Adrenal gland (tissue), 12 donors: Measurements from ENCODE around the gene CYFIP1. TPM values are rescaled to one million over a fixed set of nuclear protein-coding genes. Genes with fewer than 3 reads are reported as not detected.

Experiments
- DNase-seq, 7 donors: peaks; one replicate each; pipeline ENCODE4 v3.0.0-alpha.2; 2019 to 2020
- H3K27ac ChIP-seq, 5 donors: fragments of 200-600 bp; sonication (generic) in 4 of 5; 1 replicate in 3 of 5; 2 replicates in 2 of 5; pipeline versions ENCODE4 v1.5.1 to v1.8.0; 2016 to 2020; ENCODE audit warnings: mild to moderate bottlenecking in 1 of 5
- H3K27me3 ChIP-seq: fragments of 200-600 bp; 2 replicates; pipeline ENCODE4 v1.8.0; 2021
- H3K36me3 ChIP-seq, 2 donors: fragments of 200-600 bp; replicated peaks in 1 of 2; 1 replicate in 1 of 2; 2 replicates in 1 of 2; pipeline versions ENCODE4 v1.5.1 to v1.8.0; 2018 to 2022
- H3K4me1 ChIP-seq, 2 donors: fragments of 200-600 bp; replicated peaks in 1 of 2; 1 replicate in 1 of 2; 2 replicates in 1 of 2; pipeline versions ENCODE4 v1.5.1 to v1.8.0; 2018 to 2021
- H3K4me3 ChIP-seq, 4 donors: fragments of 200-600 bp; sonication (generic) in 3 of 4; one replicate each; pipeline ENCODE4 v1.5.1; 2016 to 2018
- H3K9me3 ChIP-seq, 3 donors: fragments of 200-600 bp; sonication (generic) in 1 of 3; replicated peaks in 1 of 3; 1 replicate in 2 of 3; 2 replicates in 1 of 3; pipeline versions ENCODE4 v1.5.1 to v1.8.0; 2016 to 2021
- CTCF ChIP-seq, 6 experiments: fragments of 450-650 bp in 4 of 6; fragments of 200-600 bp in 2 of 6; sonication (generic) in 1 of 6; IDR thresholded peaks; 1 replicate in 5 of 6; 2 replicates in 1 of 6; pipeline versions ENCODE4 v1.5.1 to v1.8.0; 2016 to 2021; ENCODE audit warnings: antibody characterized with exemption in 6 of 6, mild to moderate bottlenecking in 2 of 6, moderate library complexity in 1 of 6
- POLR2A ChIP-seq, 2 donors: fragments of 450-650 bp; IDR thresholded peaks; one replicate each; pipeline ENCODE4 v1.6.1; 2017; ENCODE audit warnings: antibody characterized with exemption in 2 of 2, mild to moderate bottlenecking in 2 of 2, moderate library complexity in 1 of 2
- WGBS, 4 donors: extraction: QIAGEN DNeasy Blood & Tissue Kit in 2 of 4; methylation state at CpG; one replicate each; pipeline versions ENCODE4 v1.1.5 to v1.1.7; 2013 to 2017; 5-methylcytosine and 5-hydroxymethylcytosine counted together
- intact Hi-C, 2 donors: fragments of 100-400 bp; cut with DNase I; formaldehyde crosslinking; loops; one replicate each; pipeline versions ENCODE4 v1.14.1 to v1.15.0; 2022 to 2023
- polyA plus RNA-seq, 3 donors: library from polyadenylated mRNA; stranded (reverse); fragments of 200-250 nt in 2 of 3; fragments of 350-450 nt in 1 of 3; fragmentation: Illumina TruSeq in 1 of 3; extraction: RNeasy Lipid Tissue Mini Kit (QIAGEN cat#74804) in 1 of 3; gene quantifications; one replicate each; pipeline ENCODE4 v1.2.3, GENCODE V29; 2013 to 2014
- total RNA-seq, 9 donors: library from RNA; depleted of rRNA in 4 of 9; stranded (reverse); fragments of >200 nt in 4 of 9; fragments of 120-200 nt in 1 of 9; fragmentation: NEBNext Ultra II Directional in 1 of 9; extraction: Animal tissue kit (Norgen Biotek cat#: 25700) in 1 of 9; gene quantifications; one replicate each; pipeline versions ENCODE4 v1.1.0 to v1.2.4, GENCODE V29; 2013 to 2023
- donor health status: healthy with polysubstance abuse.
- donor health status: Bipolar disorder and iron deficiency.
- donor health status: DM: yes; HTN: yes; CAD: no.
- donor health status: DM: no; HTN: no; CAD: no.
- donor health status: DM: no; HTN: no; CAD: no.
- donor health status: DM: yes; HTN: yes; CAD: no.

Gene CYFIP1
- total and polyA plus RNA-seq, 12 donors, result 21.2 to 124 (median 85.0) TPM

- H3K27ac ChIP-seq, result no peak overlapping the region
- DNase-seq, result no peak
- H3K36me3 ChIP-seq, result peaks cover 0 to 19% of the 10 kb centered on the region in 2 donors
- no peaks in the 10 kb centered on the region for H3K27me3 ChIP-seq
- no peak overlapping the region for H3K4me3 ChIP-seq
- 74 to 86% (median 77%) methylated on average over 2 of the region's 2 CpGs for WGBS, 4 donors
- no peak for TF ChIP-seq CTCF (IDR thresholded peaks at IDR 0.05)
- TF ChIP-seq POLR2A (IDR thresholded peaks at IDR 0.05), result no peak
- intact Hi-C loops, result loop anchor here in 1 of 2 donors (10.0 kb wide), 1 partner anchor 45 kb away; no protein-coding TSS in a partner anchor
- no peaks in the 10 kb centered on the region for H3K9me3 ChIP-seq
- no peaks in the 10 kb centered on the region for H3K4me1 ChIP-seq
Measured at GRCh38 chr15:22819651-22820050, 160.5 kb downstream of the CYFIP1 start.

Other genes with a start within 250 kb of the CYFIP1 start
- 10 to 100 TPM in 5 of 9 donors, 1 to 10 TPM in 4; 6.6 to 15.6 (median 10.6) TPM for gene NIPA1, start 193.7 kb downstream of the CYFIP1 start, total RNA-seq
- gene NIPA1, start 193.7 kb downstream of the CYFIP1 start, polyA plus RNA-seq, result 1 to 10 TPM; 2.2 to 8.0 (median 2.8) TPM
- 10 to 100 TPM; 44.7 to 77.4 (median 64.8) TPM for gene NIPA2, start 141.7 kb downstream of the CYFIP1 start, total RNA-seq
- 10 to 100 TPM; 10.5 to 64.4 (median 13.3) TPM for gene NIPA2, start 141.7 kb downstream of the CYFIP1 start, polyA plus RNA-seq
- gene TUBGCP5, start 59.2 kb upstream of the CYFIP1 start, total RNA-seq, result 10 to 100 TPM; 15.0 to 28.4 (median 21.8) TPM
- 10 to 100 TPM in 1 of 3 donors, 1 to 10 TPM in 2; 7.9 to 32.4 (median 8.6) TPM for gene TUBGCP5, start 59.2 kb upstream of the CYFIP1 start, polyA plus RNA-seq
- gene GOLGA6L1, start 156.5 kb upstream of the CYFIP1 start, total RNA-seq, result not detected
- not detected for gene GOLGA6L1, start 156.5 kb upstream of the CYFIP1 start, polyA plus RNA-seq